MM.1S (cell line): Measurements from ENCODE around the gene XRCC6.

ENCODE experiments used
- DNase-seq: peaks from one replicate; pipeline ENCODE4 v3.0.0-alpha.2; 2015
- H2AFZ ChIP-seq: fragments of 300-600 bp; sonication (generic); 2 replicates; pipeline ENCODE4 v1.6.0; 2016; ENCODE audit warnings: antibody characterized with exemption, low read length
- H3F3A ChIP-seq: fragments of 300-600 bp; sonication (generic); 2 replicates; pipeline ENCODE4 v1.6.1; 2016; ENCODE audit warnings: mild to moderate bottlenecking, antibody characterized with exemption, low read length, moderate library complexity, mixed read lengths; ENCODE audit not compliant: insufficient read depth
- H3K27ac ChIP-seq: fragments of 300-600 bp; sonication (generic); 2 replicates; pipeline ENCODE4 v1.5.1; 2016; ENCODE audit warnings: mild to moderate bottlenecking, low read length
- H3K27me3 ChIP-seq: fragments of 300-600 bp; sonication (generic); replicated peaks from 2 replicates; pipeline ENCODE4 v1.6.0; 2016; ENCODE audit warnings: low read length; ENCODE audit not compliant: insufficient read depth
- H3K36me3 ChIP-seq: fragments of 300-600 bp; sonication (generic); replicated peaks from 2 replicates; pipeline ENCODE4 v1.6.1; 2016; ENCODE audit warnings: mild to moderate bottlenecking, low read length, mixed read lengths; ENCODE audit not compliant: insufficient read depth
- H3K4me1 ChIP-seq: fragments of 300-600 bp; sonication (generic); 2 replicates; pipeline ENCODE4 v1.6.1; 2016; ENCODE audit warnings: low read length, mixed read lengths
- H3K4me2 ChIP-seq: fragments of 300-600 bp; sonication (generic); 2 replicates; pipeline ENCODE4 v1.6.0; 2016; ENCODE audit warnings: low read depth, low read length
- H3K4me3 ChIP-seq: fragments of 300-600 bp; sonication (generic); 2 replicates; pipeline ENCODE4 v1.5.1; 2016; ENCODE audit warnings: low read length, mixed read lengths
- H3K79me2 ChIP-seq: fragments of 300-600 bp; sonication (generic); 2 replicates; pipeline ENCODE4 v1.6.1; 2016; ENCODE audit warnings: mixed run types, low read length, mixed read lengths
- H3K9ac ChIP-seq: fragments of 300-600 bp; sonication (generic); 2 replicates; pipeline ENCODE4 v1.6.1; 2016; ENCODE audit warnings: low read length, mixed read lengths
- H3K9me2 ChIP-seq: fragments of 300-600 bp; sonication (generic); replicated peaks from 2 replicates; pipeline ENCODE4 v1.6.1; 2016; ENCODE audit warnings: mild to moderate bottlenecking, low read length, mixed read lengths; ENCODE audit not compliant: insufficient read depth
- H3K9me3 ChIP-seq: fragments of 300-600 bp; sonication (generic); replicated peaks from 2 replicates; pipeline ENCODE4 v1.6.1; 2016; ENCODE audit warnings: mild to moderate bottlenecking, low read length, mixed read lengths; ENCODE audit not compliant: insufficient read depth
- H4K20me1 ChIP-seq: fragments of 300-600 bp; sonication (generic); 2 replicates; pipeline ENCODE4 v1.6.1; 2016; ENCODE audit warnings: mild to moderate bottlenecking, low read length, moderate library complexity, mixed read lengths; ENCODE audit not compliant: insufficient read depth
- CTCF ChIP-seq: fragments of 300-600 bp; sonication (generic); IDR thresholded peaks from 2 replicates; pipeline ENCODE4 v1.5.1; 2016; ENCODE audit warnings: antibody characterized with exemption, low read length, mixed read lengths
- EZH2 ChIP-seq: fragments of 300-600 bp; sonication (generic); optimal IDR thresholded peaks from 2 replicates; pipeline ENCODE3; 2017; ENCODE audit warnings: low read depth, mild to moderate bottlenecking, antibody characterized with exemption, low read length, mixed read lengths
- EZH2phosphoT487 ChIP-seq: fragments of 300-600 bp; sonication (generic); IDR thresholded peaks from 2 replicates; pipeline ENCODE4 v1.6.1; 2018; ENCODE audit warnings: antibody characterized with exemption, low read length

XRCC6 gene

GRCh38 chr22:41574847-41575381, 46.2 kb upstream of the XRCC6 start:
- no peak overlapping the region for H3K9ac ChIP-seq

GRCh38 chr22:41575533-41575932, 45.6 kb upstream of the XRCC6 start:
- H3K9ac ChIP-seq, result no peak overlapping the region

More at GRCh38 chr22:41574847-41575381, 46.2 kb upstream of the XRCC6 start:
- no peaks in the 10 kb centered on the region for H3K27me3 ChIP-seq
- no peak overlapping the region for H3K27ac ChIP-seq
- no peaks in the 10 kb centered on the region for H3K4me1 ChIP-seq
- no peaks in the 10 kb centered on the region for H3K9me2 ChIP-seq
- DNase-seq, result no peak
- no peaks in the 10 kb centered on the region for H3K79me2 ChIP-seq
- no peak overlapping the region for H2AFZ ChIP-seq
- no peaks in the 10 kb centered on the region for H3K36me3 ChIP-seq
- no peaks in the 10 kb centered on the region for H4K20me1 ChIP-seq
- H3K4me2 ChIP-seq, result no peak overlapping the region
- H3K4me3 ChIP-seq, result no peak overlapping the region
- no peak for TF ChIP-seq EZH2
- H3K9me3 ChIP-seq, result no peaks in the 10 kb centered on the region
- no peaks in the 10 kb centered on the region for H3F3A ChIP-seq

GRCh38 chr22:41576877-41577276, 44.2 kb upstream of the XRCC6 start:
- Histone ChIP-seq H3K36me3 (no peaks in the 10 kb centered on the region), H3K4me3 (no peak overlapping the region), H3K27ac (no peak overlapping the region), H3K27me3 (no peaks in the 10 kb centered on the region), H3K9me2 (no peaks in the 10 kb centered on the region), H3K9ac (no peak overlapping the region), H3K4me1 (no peaks in the 10 kb centered on the region), H4K20me1 (no peaks in the 10 kb centered on the region), H3K9me3 (no peaks in the 10 kb centered on the region), H3K4me2 (no peak overlapping the region), H2AFZ (no peak overlapping the region), H3K79me2 (no peaks in the 10 kb centered on the region), H3F3A (no peaks in the 10 kb centered on the region)
- TF ChIP-seq EZH2phosphoT487 (no peak), EZH2 (no peak), CTCF (peak; percentile 30)
- DNase-seq, result no peak

More at GRCh38 chr22:41575533-41575932, 45.6 kb upstream of the XRCC6 start:
- Histone ChIP-seq H3K27ac (no peak overlapping the region), H3K27me3 (no peaks in the 10 kb centered on the region), H3K4me1 (no peaks in the 10 kb centered on the region), H3K4me3 (no peak overlapping the region), H3F3A (no peaks in the 10 kb centered on the region), H3K4me2 (no peak overlapping the region), H3K79me2 (no peaks in the 10 kb centered on the region), H2AFZ (no peak overlapping the region), H4K20me1 (no peaks in the 10 kb centered on the region), H3K36me3 (no peaks in the 10 kb centered on the region), H3K9me2 (no peaks in the 10 kb centered on the region), H3K9me3 (no peaks in the 10 kb centered on the region)
- TF ChIP-seq CTCF, result no peak
- no peak for TF ChIP-seq EZH2
- no peak for TF ChIP-seq EZH2phosphoT487
- no peak for DNase-seq

- no peaks in the 10 kb centered on the region for H3K4me1 ChIP-seq
- no peak overlapping the region for H3K4me3 ChIP-seq
- no peaks in the 10 kb centered on the region for H3K79me2 ChIP-seq
- H4K20me1 ChIP-seq, result no peaks in the 10 kb centered on the region
- no peaks in the 10 kb centered on the region for H3K9me2 ChIP-seq
- H3K9ac ChIP-seq, result no peak overlapping the region
- no peaks in the 10 kb centered on the region for H3K27me3 ChIP-seq
- H3K9me3 ChIP-seq, result no peaks in the 10 kb centered on the region
- DNase-seq, result no peak
- no peaks in the 10 kb centered on the region for H3F3A ChIP-seq
- H3K4me2 ChIP-seq, result no peak overlapping the region
- TF ChIP-seq EZH2 (no peak), CTCF (no peak), EZH2phosphoT487 (no peak)
- H2AFZ ChIP-seq, result no peak overlapping the region
- H3K36me3 ChIP-seq, result no peaks in the 10 kb centered on the region
- H3K27ac ChIP-seq, result no peak overlapping the region
Observed at GRCh38 chr22:41578114-41578513, 43.0 kb upstream of the XRCC6 start.
